CD14-positive monocyte (primary cell): ENCODE measurements around the gene TFG. TPM values are rescaled to one million over a fixed set of nuclear protein-coding genes. Genes with fewer than 3 reads are reported as not detected.

Source experiments
- DNase-seq, 3 donors: peaks; one replicate each; pipeline ENCODE4 v3.0.0-alpha.2; 2011 to 2022
- H2AFZ ChIP-seq: 2 replicates; pipeline ENCODE4 v1.6.0; 2012; ENCODE audit warnings: mild to moderate bottlenecking, low read depth, low read length, inconsistent platforms; ENCODE audit not compliant: insufficient read depth, poor library complexity, severe bottlenecking
- H3K27ac ChIP-seq, 2 donors: 1 replicate in 1 of 2; 2 replicates in 1 of 2; pipeline ENCODE4 v1.5.1; 2012 to 2013; ENCODE audit warnings: low read length in 2 of 2, control low read depth in 1 of 2, inconsistent platforms in 1 of 2, low read depth in 1 of 2, mild to moderate bottlenecking in 1 of 2
- H3K27me3 ChIP-seq, 2 donors: one replicate each; pipeline versions ENCODE4 v1.6.0 to v1.6.1; 2011 to 2013; ENCODE audit warnings: low read length in 2 of 2; ENCODE audit not compliant: control insufficient read depth in 2 of 2, insufficient read depth in 2 of 2
- H3K36me3 ChIP-seq, 2 donors: replicated peaks in 1 of 2; 1 replicate in 1 of 2; 2 replicates in 1 of 2; pipeline versions ENCODE4 v1.5.1 to v1.6.1; 2012 to 2013; ENCODE audit warnings: low read length in 2 of 2, control low read depth in 1 of 2, inconsistent platforms in 1 of 2, mild to moderate bottlenecking in 1 of 2; ENCODE audit not compliant: insufficient read depth in 2 of 2, control insufficient read depth in 1 of 2
- H3K4me1 ChIP-seq, 2 donors: 1 replicate in 1 of 2; 2 replicates in 1 of 2; pipeline versions ENCODE4 v1.5.1 to v1.6.1; 2012 to 2013; ENCODE audit warnings: low read length in 2 of 2, control low read depth in 1 of 2, inconsistent platforms in 1 of 2, mild to moderate bottlenecking in 1 of 2, moderate library complexity in 1 of 2; ENCODE audit not compliant: insufficient read depth in 2 of 2, control insufficient read depth in 1 of 2
- H3K4me2 ChIP-seq: replicated peaks from 2 replicates; pipeline ENCODE3; 2012; ENCODE audit warnings: low read length, moderate library complexity, mild to moderate bottlenecking; ENCODE audit not compliant: poor library complexity, severe bottlenecking; ENCODE audit errors: extremely low read depth
- H3K4me3 ChIP-seq, 3 experiments: fragments of 200-600 bp in 1 of 3; sonication (generic) in 1 of 3; replicated peaks in 1 of 3; 1 replicate in 2 of 3; 2 replicates in 1 of 3; pipeline ENCODE4 v1.5.1; 2011 to 2013; ENCODE audit warnings: low read length in 3 of 3, mild to moderate bottlenecking in 3 of 3, control low read depth in 2 of 3, low read depth in 2 of 3, inconsistent platforms in 1 of 3, moderate library complexity in 1 of 3
- H3K79me2 ChIP-seq: 2 replicates; pipeline ENCODE4 v1.6.0; 2012; ENCODE audit warnings: mild to moderate bottlenecking, control low read depth, inconsistent platforms, low read length, moderate library complexity; ENCODE audit not compliant: insufficient read depth
- H3K9ac ChIP-seq: 2 replicates; pipeline ENCODE4 v1.6.0; 2017; ENCODE audit warnings: low read length, mild to moderate bottlenecking; ENCODE audit not compliant: insufficient read depth, poor library complexity, severe bottlenecking
- H3K9me3 ChIP-seq, 2 donors: replicated peaks in 1 of 2; 1 replicate in 1 of 2; 2 replicates in 1 of 2; pipeline versions ENCODE4 v1.5.1 to v1.6.1; 2012 to 2013; ENCODE audit warnings: low read length in 2 of 2, control low read depth in 1 of 2; ENCODE audit not compliant: control insufficient read depth in 1 of 2, insufficient read depth in 1 of 2
- H4K20me1 ChIP-seq: 2 replicates; pipeline ENCODE4 v1.6.0; 2012; ENCODE audit warnings: mild to moderate bottlenecking, low read length, control low read depth, moderate library complexity; ENCODE audit not compliant: insufficient read depth
- H3K27ac Mint-ChIP-seq, 7 donors: one replicate each; pipeline ENCODE4 v1.8.0; 2020; ENCODE audit warnings: mild to moderate bottlenecking in 7 of 7, mixed read lengths in 7 of 7, moderate library complexity in 6 of 7, inconsistent platforms in 2 of 7
- H3K27me3 Mint-ChIP-seq, 3 donors: one replicate each; pipeline ENCODE4 v1.8.0; 2021 to 2022; ENCODE audit warnings: low read depth in 3 of 3, mild to moderate bottlenecking in 3 of 3, mixed read lengths in 3 of 3, moderate library complexity in 3 of 3, inconsistent platforms in 1 of 3
- H3K36me3 Mint-ChIP-seq, 2 donors: one replicate each; pipeline ENCODE4 v1.8.0; 2020; ENCODE audit warnings: mixed read lengths in 2 of 2, inconsistent platforms in 1 of 2, mild to moderate bottlenecking in 1 of 2
- H3K4me1 Mint-ChIP-seq: one replicate; pipeline ENCODE4 v1.8.0; 2020; ENCODE audit warnings: mild to moderate bottlenecking, mixed read lengths
- H3K4me3 Mint-ChIP-seq, 2 donors: one replicate each; pipeline ENCODE4 v1.8.0; 2020; ENCODE audit warnings: mild to moderate bottlenecking in 2 of 2, mixed read lengths in 2 of 2, moderate library complexity in 1 of 2
- H3K9me3 Mint-ChIP-seq, 7 donors: one replicate each; pipeline ENCODE4 v1.8.0; 2020 to 2022; ENCODE audit warnings: mixed read lengths in 7 of 7, mild to moderate bottlenecking in 6 of 7, moderate library complexity in 6 of 7, inconsistent platforms in 2 of 7
- CTCF ChIP-seq: fragments of 200-600 bp; IDR thresholded peaks from one replicate; pipeline ENCODE4 v1.8.0; 2022; ENCODE audit warnings: antibody characterized with exemption, mild to moderate bottlenecking
- WGBS: methylation state at CpG from one replicate; pipeline ENCODE4 v1.1.5; 2013; ENCODE audit warnings: missing lambda C conversion rate; ENCODE audit not compliant: insufficient coverage; 5-methylcytosine and 5-hydroxymethylcytosine counted together
- intact Hi-C, 2 donors: fragments of 100-400 bp; cut with micrococcal nuclease; formaldehyde crosslinking; loops; one replicate each; pipeline versions ENCODE4 v1.15.0 to v1.15.1; 2023
- polyA plus RNA-seq, 3 donors: library from polyadenylated mRNA; depleted of rRNA in 1 of 3; unstranded in 2 of 3; stranded (reverse) in 1 of 3; fragments of 300-500 nt in 2 of 3; fragments of >200 nt in 1 of 3; fragmentation: Illumina TruSeq in 2 of 3; gene quantifications; 1 replicate in 2 of 3; 2 replicates in 1 of 3; pipeline ENCODE4 v1.2.3, GENCODE V29; 2012 to 2021

The TFG gene
- polyA plus RNA-seq, 3 donors: 37.9 to 51.2 (median 44.8) TPM

- Mint-ChIP-seq H3K27me3 (peaks cover 0 to 7% (median 2%) of the 10 kb centered on the region in 3 donors), H3K4me3 (no peak overlapping the region), H3K36me3 (no peaks in the 10 kb centered on the region), H3K27ac (no peak overlapping the region), H3K9me3 (peaks cover 0 to 3% (median 0%) of the 10 kb centered on the region in 7 donors), H3K4me1 (no peaks in the 10 kb centered on the region)
- Histone ChIP-seq H3K4me1 (no peaks in the 10 kb centered on the region), H3K4me3 (no peak overlapping the region), H3K79me2 (no peaks in the 10 kb centered on the region), H3K9me3 (peaks cover 0 to 2% of the 10 kb centered on the region in 2 donors), H3K27ac (no peak overlapping the region), H3K27me3 (no peaks in the 10 kb centered on the region), H3K36me3 (no peaks in the 10 kb centered on the region), H3K4me2 (no peak overlapping the region), H4K20me1 (no peaks in the 10 kb centered on the region), H3K9ac (no peak overlapping the region), H2AFZ (no peak overlapping the region)
- intact Hi-C loops: loop anchor here in 1 of 2 donors (2.0 kb wide), 1 partner anchor 29 kb away; no protein-coding TSS in a partner anchor
- 83% methylated on average over 1 of the region's 3 CpGs for WGBS
- TF ChIP-seq CTCF: no peak
- no peak for DNase-seq
These were observed 13.1 kb upstream of the TFG start for GRCh38 chr3:100696161-100696560.

DNA sequence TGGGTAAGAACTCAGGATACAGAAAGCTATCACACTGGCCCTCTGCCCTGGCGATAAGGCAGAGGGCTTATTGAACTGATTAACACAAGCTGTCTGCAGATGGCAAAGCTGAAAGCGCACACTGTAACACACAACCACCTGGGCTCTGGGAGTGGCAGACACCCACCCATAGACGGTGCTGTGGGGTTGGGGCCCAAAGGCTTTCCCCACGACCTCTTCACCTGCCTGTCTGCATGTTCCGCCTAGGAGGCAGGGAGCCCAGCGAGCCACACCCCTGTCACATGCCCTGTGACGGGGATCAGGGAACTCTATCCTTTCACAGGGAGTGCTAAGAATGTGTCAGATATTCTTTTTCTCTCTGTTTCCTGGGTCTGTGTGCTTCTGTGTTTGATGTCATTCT is 12.1 kb upstream of the TFG start:
- H3K9me3 ChIP-seq: no peaks in the 10 kb centered on the region
- no peak overlapping the region for H3K4me2 ChIP-seq
- H3K27ac ChIP-seq: no peak overlapping the region
- intact Hi-C loops: loop anchor here in 1 of 2 donors (2.0 kb wide), 1 partner anchor 28 kb away; no protein-coding TSS in a partner anchor
- H3K79me2 ChIP-seq: no peaks in the 10 kb centered on the region
- peaks cover 0 to 2% (median 0%) of the 10 kb centered on the region in 7 donors for H3K9me3 Mint-ChIP-seq
- H3K4me1 Mint-ChIP-seq: no peaks in the 10 kb centered on the region
- no peak overlapping the region for H3K4me3 ChIP-seq
- H3K27ac Mint-ChIP-seq: no peak overlapping the region
- no peak overlapping the region for H3K4me3 Mint-ChIP-seq
- no peaks in the 10 kb centered on the region for H3K4me1 ChIP-seq
- no peaks in the 10 kb centered on the region for H3K36me3 Mint-ChIP-seq
- H4K20me1 ChIP-seq: no peaks in the 10 kb centered on the region
- H2AFZ ChIP-seq: no peak overlapping the region
- WGBS: 89% methylated on average over 4 of the region's 7 CpGs
- no peak overlapping the region for H3K9ac ChIP-seq
- TF ChIP-seq CTCF: no peak
- peaks cover 0 to 7% (median 2%) of the 10 kb centered on the region in 3 donors for H3K27me3 Mint-ChIP-seq
- DNase-seq: no peak
- H3K27me3 ChIP-seq: no peaks in the 10 kb centered on the region
- no peaks in the 10 kb centered on the region for H3K36me3 ChIP-seq
